Motor neuron (in vitro differentiated cells): ENCODE data around the gene ATMIN. TPM values are rescaled to one million over a fixed set of nuclear protein-coding genes. Genes with fewer than 3 reads are reported as not detected.

Experiments used
- ATAC-seq, 8 experiments: fragments of 200-7000 bp; cut with Tn5 transposase; replicated peaks in 6 of 8; 2 replicates each; pipeline ENCODE4 v1.8.0; 2021; ENCODE audit warnings: mild to moderate bottlenecking in 8 of 8, moderate library complexity in 8 of 8
- H3K27ac ChIP-seq, 2 donors: fragments of 250-450 bp; sonication (Bioruptor Pico); 2 replicates each; pipeline ENCODE4 v1.9.0; 2021; ENCODE audit warnings: antibody characterized with exemption in 2 of 2, mild to moderate bottlenecking in 2 of 2, moderate library complexity in 1 of 2
- H3K4me1 ChIP-seq, 2 donors: fragments of 250-450 bp; sonication (Bioruptor Pico); replicated peaks in 1 of 2; 2 replicates each; pipeline ENCODE4 v1.6.1; 2021; ENCODE audit warnings: antibody characterized with exemption in 2 of 2, mild to moderate bottlenecking in 2 of 2, moderate library complexity in 1 of 2
- H3K4me3 ChIP-seq, 5 donors: fragments of 250-450 bp; sonication (Bioruptor Pico); 2 replicates each; pipeline ENCODE4 v1.9.0; 2021; ENCODE audit warnings: antibody characterized with exemption in 5 of 5, mild to moderate bottlenecking in 5 of 5, moderate library complexity in 4 of 5
- WGBS, 10 experiments: fragments of 450-650 bp; shearing (Covaris generic); methylation state at CpG; one replicate each; pipeline ENCODE4 v1.0.0; 2022; 5-methylcytosine and 5-hydroxymethylcytosine counted together
- in situ Hi-C, 9 experiments: fragments of 400-800 bp; cut with MboI; loops; one replicate each; pipeline ENCODE4 v1.15.0; 2021; ENCODE audit warnings: low sequenced_read_pairs in 9 of 9, low pct_unique_long_range_greater_than_20kb in 2 of 9; ENCODE audit not compliant: unreplicated experiment in 9 of 9
- total RNA-seq, 8 experiments: library from RNA; unstranded; fragments of 300-600 nt; gene quantifications; 2 replicates each; pipeline versions ENCODE4 v1.2.3 to v1.2.4, GENCODE V29; 2022

The ATMIN gene
- total RNA-seq, 8 experiments from 2014 or later, result 28.7 to 54.3 (median 31.4) TPM

DNA sequence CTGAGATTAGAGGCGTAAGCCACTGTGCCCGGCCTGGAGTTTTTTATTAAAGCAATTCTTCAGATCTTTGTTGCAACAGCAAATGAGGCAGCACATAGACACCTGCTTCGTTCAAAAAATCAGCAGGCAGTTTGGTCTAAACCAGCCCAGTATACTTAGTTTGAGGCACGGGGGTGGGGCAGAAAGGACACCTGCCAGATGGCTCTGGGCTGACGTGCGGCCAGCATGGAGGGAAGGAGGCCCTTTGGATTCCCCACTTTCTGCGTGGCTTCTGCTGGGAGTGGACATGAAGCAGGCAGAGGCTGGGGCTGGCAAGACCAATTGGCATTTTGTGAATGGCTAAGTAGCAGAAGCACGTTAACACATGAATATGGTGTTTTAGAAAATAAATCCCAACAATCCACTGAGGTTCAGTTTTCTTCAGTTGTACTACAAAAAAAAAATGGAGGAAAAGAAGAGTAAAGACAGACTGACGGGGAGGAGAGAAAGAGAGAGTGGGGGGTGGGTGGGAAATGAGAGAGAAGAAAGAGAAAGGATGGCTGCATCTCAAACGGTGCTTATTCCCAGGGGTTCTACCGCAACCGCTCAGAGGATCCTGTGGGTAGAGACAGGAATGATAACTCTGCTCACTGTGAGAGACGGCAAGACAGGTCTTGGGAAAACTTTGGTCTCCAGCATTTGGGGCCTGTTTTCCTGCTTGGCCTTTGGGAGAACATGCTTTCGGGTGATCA, 25.1 kb downstream of the ATMIN start:
- 39 to 100% (median 76%) methylated on average over 1 to 6 of the region's 14 CpGs; no CpG with 5 or more reads in 4 of the 10 experiments for WGBS, 10 experiments
- peak in 2 of 8 experiments; percentile 23 to 33 for ATAC-seq

DNA sequence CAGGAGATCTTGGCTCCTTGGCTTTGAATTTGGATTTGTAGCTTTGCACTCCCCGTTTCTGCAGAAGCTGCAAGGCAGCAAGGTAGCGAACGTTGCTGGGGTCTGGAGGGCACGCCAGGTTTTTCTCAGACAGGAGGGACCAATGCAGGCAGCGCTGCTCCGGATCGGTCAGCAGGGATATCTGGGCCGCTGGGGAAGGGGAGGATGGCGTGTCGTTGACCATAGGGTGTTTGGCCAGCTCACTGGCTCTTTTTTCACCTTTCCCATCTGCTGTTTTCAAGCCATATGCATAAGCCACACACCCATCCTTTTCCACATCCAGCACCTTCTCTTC, 25.6 kb downstream of the ATMIN start:
- Histone ChIP-seq H3K27ac (no peak overlapping the region), H3K4me1 (peaks cover 0 to under 1% of the 10 kb centered on the region in 2 donors), H3K4me3 (no peak overlapping the region)
- in situ Hi-C loops, result no loop called here
- no peak for ATAC-seq
- 80 to 100% (median 84%) methylated on average over 1 to 10 of the region's 10 CpGs; no CpG with 5 or more reads in 4 of the 10 experiments for WGBS, 10 experiments

More for the DNA sequence above, 25.1 kb downstream of the ATMIN start:
- no peak overlapping the region for H3K4me3 ChIP-seq
- no peaks in the 10 kb centered on the region for H3K4me1 ChIP-seq
- no peak overlapping the region for H3K27ac ChIP-seq
- in situ Hi-C loops, result no loop called here

DNA sequence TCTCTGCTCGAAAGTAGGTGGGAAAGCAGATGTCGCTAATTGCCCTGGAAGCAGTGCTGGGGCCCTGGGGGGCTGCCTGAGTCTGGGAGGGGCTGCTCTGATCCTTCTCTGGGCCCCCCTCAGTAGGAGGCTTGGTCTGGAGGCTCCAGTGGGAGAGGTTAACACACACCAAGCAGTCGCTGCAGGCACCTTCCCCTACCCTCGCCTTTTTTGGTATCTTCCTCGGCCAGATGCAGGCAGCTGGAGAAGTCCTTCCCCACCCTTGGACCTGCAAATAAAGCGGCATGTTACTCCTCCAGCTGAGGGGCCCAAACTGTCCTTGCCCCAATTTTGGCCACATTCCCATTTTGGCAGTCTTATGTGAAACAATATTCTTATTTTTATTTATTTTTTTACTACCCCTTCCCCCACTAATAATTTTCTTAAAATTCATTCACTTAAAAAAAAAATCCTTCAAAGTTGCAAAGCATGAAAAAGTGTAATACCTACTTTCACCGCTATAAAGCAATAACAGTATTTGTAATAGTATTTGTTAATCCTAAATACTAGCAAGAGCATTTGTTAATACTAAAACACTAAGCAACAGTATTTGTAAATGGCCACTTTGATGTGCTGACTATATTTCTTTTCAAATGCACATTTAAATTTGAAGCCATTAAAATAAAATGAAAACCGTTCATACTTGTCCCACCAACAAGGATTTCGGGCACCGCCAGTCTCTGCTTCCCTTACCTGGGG, 26.4 kb downstream of the ATMIN start:
- Histone ChIP-seq H3K27ac (no peak overlapping the region), H3K4me3 (no peak overlapping the region), H3K4me1 (peaks cover 0 to 7% of the 10 kb centered on the region in 2 donors)
- ATAC-seq, result no peak
- in situ Hi-C loops, result no loop called here
- 63 to 100% (median 81%) methylated on average over 1 to 9 of the region's 10 CpGs; no CpG with 5 or more reads in 1 of the 10 experiments for WGBS, 10 experiments

DNA sequence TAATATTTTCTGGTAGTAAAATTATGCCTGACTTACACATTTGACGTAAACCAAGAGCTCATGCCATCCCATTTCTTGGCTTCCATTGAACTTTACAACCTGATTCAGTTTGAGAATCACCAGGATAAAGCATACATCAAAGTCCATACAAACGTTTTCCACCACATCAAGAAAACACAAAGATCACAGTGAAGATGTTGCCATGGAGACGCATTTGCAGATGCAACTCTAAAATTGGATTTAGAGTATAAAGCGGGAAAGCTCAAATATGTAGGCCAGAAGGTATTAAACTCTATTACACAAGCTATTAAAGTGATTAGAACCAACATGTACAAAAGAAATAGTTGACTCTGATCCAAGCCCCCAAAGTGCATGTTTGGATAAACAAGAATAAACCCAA, 31.0 kb downstream of the ATMIN start:
- peaks cover 0 to 7% of the 10 kb centered on the region in 2 donors for H3K4me1 ChIP-seq
- WGBS, 10 experiments, result 45 to 100% (median 63%) methylated on average over 1 to 4 of the region's 4 CpGs
- in situ Hi-C loops, result no loop called here
- no peak overlapping the region for H3K4me3 ChIP-seq
- no peak for ATAC-seq
- no peak overlapping the region for H3K27ac ChIP-seq

DNA sequence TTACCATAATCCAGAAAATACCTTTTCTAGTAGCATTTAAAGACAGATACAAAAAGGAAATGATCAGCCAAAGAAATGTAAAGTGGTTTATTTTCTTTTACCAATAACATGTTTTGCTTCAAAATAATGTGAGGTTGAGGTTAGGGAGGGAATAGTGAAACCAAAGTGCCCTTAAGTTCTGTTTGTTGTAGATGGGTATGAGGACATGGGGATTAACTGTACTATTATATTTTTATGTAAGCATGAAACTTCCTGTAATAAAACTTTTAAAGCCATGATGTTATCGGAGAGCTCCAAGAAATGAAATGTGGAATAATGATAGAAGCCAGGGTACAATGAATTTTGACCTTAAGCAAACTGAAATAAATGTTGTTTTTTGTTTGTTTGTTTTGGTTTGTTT, 31.5 kb downstream of the ATMIN start:
- no peak for ATAC-seq
- Histone ChIP-seq H3K4me1 (peaks cover 0 to 7% of the 10 kb centered on the region in 2 donors), H3K4me3 (no peak overlapping the region), H3K27ac (no peak overlapping the region)
- in situ Hi-C loops, result no loop called here
- WGBS, 10 experiments, result 43 to 100% (median 92%) methylated on average over 1 of the region's 1 CpG; no CpG with 5 or more reads in 1 of the 10 experiments

DNA sequence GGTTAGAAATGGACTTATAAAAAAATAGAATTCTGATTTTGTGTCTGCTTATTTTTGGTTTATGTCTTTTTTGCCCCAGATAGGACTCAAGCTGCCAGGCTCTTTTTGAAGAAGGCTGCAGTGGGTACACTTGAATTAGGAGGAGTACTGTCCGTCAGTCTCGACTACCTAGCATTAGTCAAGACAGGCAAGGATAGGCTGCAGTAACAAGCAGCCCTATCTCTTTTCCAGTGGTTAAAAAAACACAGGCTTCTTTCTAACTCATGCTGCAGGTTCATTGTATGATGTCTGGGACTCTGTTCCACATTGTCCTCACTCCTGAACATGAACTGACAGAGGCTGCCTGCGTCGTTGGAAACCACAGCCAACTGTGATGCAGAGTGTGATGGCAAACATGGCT, 33.4 kb downstream of the ATMIN start:
- 79 to 100% (median 90%) methylated on average over 1 to 4 of the region's 4 CpGs; no CpG with 5 or more reads in 3 of the 10 experiments for WGBS, 10 experiments
- no peak for ATAC-seq
- in situ Hi-C loops, result no loop called here
- Histone ChIP-seq H3K4me1 (peaks cover 0 to 7% of the 10 kb centered on the region in 2 donors), H3K27ac (no peak overlapping the region), H3K4me3 (no peak overlapping the region)

DNA sequence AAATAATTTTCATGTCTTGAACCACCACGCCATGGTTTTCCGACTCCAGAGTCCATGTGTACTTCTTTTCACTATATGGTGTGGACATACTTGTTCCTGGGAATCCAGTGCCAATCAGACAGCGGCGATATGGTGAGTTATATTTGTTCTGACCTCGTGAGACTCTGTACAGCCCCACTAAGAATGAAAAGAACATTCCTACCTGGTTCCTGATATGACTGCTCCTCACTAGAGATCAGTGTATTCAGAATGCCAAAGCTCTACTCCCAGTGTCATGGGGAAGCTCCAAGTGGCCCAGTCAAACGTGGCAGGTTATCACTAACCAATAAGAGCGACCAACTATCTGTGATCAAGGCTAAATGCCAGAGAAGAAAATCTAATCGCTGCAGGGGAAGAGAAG, 35.3 kb downstream of the ATMIN start:
- Histone ChIP-seq H3K27ac (no peak overlapping the region), H3K4me3 (no peak overlapping the region), H3K4me1 (peaks cover 2 to 7% of the 10 kb centered on the region in 2 donors)
- ATAC-seq, result no peak
- in situ Hi-C loops, result no loop called here
- WGBS, 10 experiments, result 43 to 100% (median 81%) methylated on average over 1 to 6 of the region's 8 CpGs

DNA sequence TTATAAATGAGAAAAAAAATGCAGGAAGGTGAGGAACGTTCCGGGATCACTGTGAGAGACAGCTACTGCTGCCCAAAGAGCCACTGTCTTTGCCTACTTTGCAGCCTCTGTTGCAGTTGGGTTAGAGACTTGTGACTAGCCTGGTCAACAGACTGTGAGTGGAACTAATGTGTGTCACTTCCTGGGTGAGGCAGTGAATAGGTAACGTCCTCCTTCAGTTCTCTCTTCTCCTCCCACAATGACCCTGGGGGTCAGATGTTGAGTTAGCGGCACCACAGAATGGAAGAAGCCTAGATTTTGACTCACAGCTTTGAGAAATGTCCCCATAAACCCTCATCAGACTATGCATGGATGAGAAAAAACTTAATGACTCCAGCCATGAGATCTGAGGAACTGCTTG, 36.2 kb downstream of the ATMIN start:
- in situ Hi-C loops, result no loop called here
- H3K4me3 ChIP-seq, result no peak overlapping the region
- WGBS, 10 experiments, result 55 to 100% (median 83%) methylated on average over 2 to 4 of the region's 4 CpGs; no CpG with 5 or more reads in 2 of the 10 experiments
- no peak overlapping the region for H3K27ac ChIP-seq
- ATAC-seq, result no peak
- H3K4me1 ChIP-seq, result peaks cover 1 to 4% of the 10 kb centered on the region in 2 donors

DNA sequence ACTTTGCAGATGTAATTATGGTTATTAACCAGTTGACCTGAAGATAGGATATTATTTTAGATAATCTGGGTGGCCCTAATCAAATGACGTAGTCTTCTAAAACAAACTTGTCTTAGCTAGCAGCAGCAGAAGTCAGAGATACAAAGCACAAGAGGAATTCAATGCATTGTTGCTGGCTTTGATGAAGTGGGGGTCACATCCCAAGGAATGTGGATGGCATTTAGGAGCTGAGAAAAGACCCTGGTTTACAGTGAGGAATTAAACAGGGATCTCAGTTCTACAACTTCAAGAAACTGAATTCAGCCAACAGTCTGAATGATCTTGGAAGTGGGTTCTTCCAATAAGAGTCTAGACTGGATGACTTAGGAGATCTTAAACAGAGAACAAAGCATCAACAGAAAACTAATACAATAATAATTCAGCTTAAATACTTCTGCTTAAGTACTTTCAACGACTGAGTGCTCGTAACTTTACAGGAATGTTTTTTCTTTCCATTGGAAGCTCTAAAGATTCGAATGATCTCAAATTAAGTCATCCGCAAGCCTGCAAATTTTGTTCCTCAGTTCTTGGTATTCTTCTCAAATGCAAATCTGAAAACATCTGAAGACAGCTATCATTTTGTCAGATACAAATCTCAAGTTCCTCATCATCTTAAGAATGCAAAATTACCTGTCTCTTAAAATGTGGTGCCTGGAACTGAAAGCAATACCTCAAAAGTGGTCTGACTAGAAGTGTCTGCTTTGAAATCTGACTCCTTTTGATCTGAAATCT, 38.1 kb downstream of the ATMIN start:
- ATAC-seq, result no peak
- 0 to 83% (median 64%) methylated on average over 2 to 5 of the region's 5 CpGs for WGBS, 10 experiments

DNA sequence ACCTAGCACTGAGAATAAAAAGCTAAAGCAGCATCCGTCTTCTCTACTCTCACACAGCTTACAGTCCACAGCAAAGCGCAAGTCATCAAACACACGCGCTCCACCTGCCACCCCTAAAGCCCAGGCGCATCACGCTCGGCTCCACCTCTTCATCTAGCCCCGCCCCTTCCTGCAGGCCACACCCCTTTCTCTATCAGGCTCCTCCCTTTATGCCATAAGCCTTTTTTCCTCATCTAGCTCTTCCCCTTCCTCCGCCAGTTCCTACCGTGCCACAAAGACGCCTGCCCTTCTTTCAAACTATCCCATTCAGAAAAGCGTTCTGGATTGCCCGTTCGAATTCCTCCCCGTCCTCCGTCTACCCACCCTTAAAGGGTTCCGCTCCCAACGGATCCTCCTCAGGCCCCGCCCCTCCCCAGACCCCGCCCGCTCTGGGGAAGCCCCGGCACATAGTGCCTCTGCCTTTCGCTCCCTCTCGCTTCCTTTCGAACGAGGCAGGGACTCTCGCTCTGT, 41.0 kb downstream of the ATMIN start:
- Histone ChIP-seq H3K4me1 (peaks cover 4 to 9% of the 10 kb centered on the region in 2 donors), H3K4me3 (peak overlapping the region; percentile 55 to 84 (median 66)), H3K27ac (peak overlapping the region; percentile 92 to 95)
- in situ Hi-C loops, result no loop called here
- ATAC-seq, result peak; percentile 76 to 89 (median 86)
- 0 to 5% (median 0%) methylated on average over 1 to 7 of the region's 27 CpGs; no CpG with 5 or more reads in 2 of the 10 experiments for WGBS, 10 experiments

More for the DNA sequence above, 38.1 kb downstream of the ATMIN start:
- Histone ChIP-seq H3K27ac (no peak overlapping the region), H3K4me1 (peaks cover 4 to 9% of the 10 kb centered on the region in 2 donors), H3K4me3 (no peak overlapping the region)
- in situ Hi-C loops, result no loop called here

DNA sequence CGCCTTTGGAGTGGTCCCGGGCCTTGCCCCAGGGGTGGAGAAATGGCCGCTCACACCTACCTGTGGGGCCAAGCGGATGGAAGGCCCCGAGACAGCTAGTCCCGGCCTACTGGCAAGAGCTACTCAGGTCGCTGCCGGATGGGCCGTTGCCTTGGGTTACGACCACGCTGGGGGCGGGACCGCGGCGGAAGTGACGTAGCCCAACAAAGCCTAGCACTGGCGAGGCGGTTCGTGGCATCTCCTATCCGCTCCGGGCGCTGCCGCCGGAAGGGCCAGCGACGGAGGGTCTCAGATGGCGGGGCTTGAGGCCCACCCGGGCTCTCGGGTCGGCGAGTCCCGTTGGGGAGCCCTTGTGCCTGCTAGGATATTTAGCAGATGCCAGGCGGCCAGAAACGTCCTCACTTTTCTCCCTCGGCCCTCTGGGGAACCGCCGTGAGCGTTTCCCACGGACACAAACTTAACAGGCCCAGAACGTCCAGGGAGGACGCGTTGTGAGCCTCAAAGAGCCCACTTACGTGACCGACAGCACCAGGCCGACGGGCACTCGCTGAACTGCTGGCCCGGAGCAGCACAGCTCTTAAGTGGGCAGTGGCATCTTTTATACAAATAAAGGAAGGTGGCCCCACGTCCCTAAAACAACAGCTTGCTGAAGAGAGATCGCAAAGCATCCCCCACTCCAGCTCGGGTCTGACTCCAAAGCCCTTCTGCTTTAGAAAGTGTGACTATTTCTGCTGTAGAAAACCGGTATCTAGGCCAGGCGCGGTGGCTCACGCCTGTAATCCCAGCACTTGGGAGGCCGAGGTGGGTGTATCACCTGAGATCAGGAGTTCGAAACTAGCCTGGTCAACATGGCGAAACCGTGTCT, 41.7 kb downstream of the ATMIN start, which contains the start of gene C16orf46:
Gene C16orf46, minus strand, starts transcription at position 163 of the 865 bp plus-strand sequence. CDS start 13,283 bp downstream, outside the sequence.
- Histone ChIP-seq H3K4me3 (peak within 1 kb of the TSS; percentile 55 to 84 (median 66)), H3K4me1 (peaks cover 4 to 9% of the 10 kb centered on the region in 2 donors), H3K27ac (peak within 1 kb of the TSS; percentile 92 to 95)
- WGBS, 10 experiments, result 0 to 86% (median 1%) methylated on average over 1 to 14 of the region's 59 CpGs; no CpG with 5 or more reads in 3 of the 10 experiments
- in situ Hi-C loops, result no loop called here
- peak; percentile 83 to 94 (median 92) for ATAC-seq

DNA sequence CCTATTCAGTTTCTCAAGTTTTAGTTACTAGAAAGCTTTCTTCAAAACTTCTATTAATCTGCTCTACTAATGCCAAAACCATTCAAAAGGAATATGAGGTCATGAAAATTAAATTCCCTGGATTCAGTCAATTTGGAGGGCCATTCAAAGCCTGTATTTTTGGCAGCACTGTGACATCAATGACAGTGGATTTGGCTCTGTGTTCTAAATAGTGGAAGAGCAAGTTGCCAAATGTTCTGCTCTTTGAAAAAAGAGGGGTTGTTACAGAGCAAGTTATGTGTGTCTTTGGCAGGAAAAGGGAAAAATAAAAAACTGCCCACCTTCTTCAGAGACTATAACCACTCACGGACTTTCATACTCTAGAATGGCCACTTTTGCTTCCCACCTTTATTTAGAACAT, 44.6 kb downstream of the ATMIN start:
- no peak for ATAC-seq
- Histone ChIP-seq H3K4me3 (no peak overlapping the region), H3K4me1 (peaks cover 4 to 9% of the 10 kb centered on the region in 2 donors), H3K27ac (no peak overlapping the region)
- in situ Hi-C loops, result no loop called here
- WGBS, 10 experiments, result 63 to 100% (median 90%) methylated on average over 1 of the region's 1 CpG; no CpG with 5 or more reads in 6 of the 10 experiments
